ENCODE data around the gene LRRC4B. TPM values are rescaled to one million over a fixed set of nuclear protein-coding genes. Genes with fewer than 3 reads are reported as not detected.

Gene LRRC4B
- total RNA-seq, 1 experiment from 2014 or later, result not detected

DNA sequence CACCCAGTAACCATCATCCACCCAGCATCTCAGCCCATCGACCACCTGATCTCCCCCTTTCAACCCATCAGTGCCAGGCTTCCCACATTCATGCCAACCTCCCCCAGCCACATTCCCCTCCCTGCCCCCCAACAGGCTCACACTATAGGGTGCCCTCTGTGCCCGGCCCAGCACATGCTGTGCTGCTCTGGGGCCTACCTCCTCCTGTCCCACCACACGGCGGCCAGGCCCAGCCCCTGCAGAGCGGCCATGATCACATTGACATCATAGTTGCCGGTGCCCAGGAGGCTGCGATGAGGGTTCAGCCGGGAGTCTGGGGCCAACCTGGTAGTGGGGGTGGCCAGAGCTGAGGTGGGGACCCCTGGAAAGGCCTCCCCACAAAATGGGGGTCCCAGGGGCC, 60.9 kb downstream of the LRRC4B start:
- ChIA-PET CTCF (no interaction called here), POLR2A (no interaction called here)
- intact Hi-C loops (cut with micrococcal nuclease), result no loop called here
- Mint-ChIP-seq H3K36me3 (ENCODE audit: insufficient read depth, unreplicated experiment) (no peaks in the 10 kb centered on the region), H3K9me3 (ENCODE audit: unreplicated experiment) (no peaks in the 10 kb centered on the region), H3K4me3 (ENCODE audit: unreplicated experiment) (no peak overlapping the region), H3K4me1 (ENCODE audit: insufficient read depth, unreplicated experiment) (peaks cover 16% of the 10 kb centered on the region), H3K27ac (ENCODE audit: low read depth, unreplicated experiment) (no peak overlapping the region), H3K27me3 (ENCODE audit: insufficient read depth, unreplicated experiment) (no peaks in the 10 kb centered on the region)
- BruUV-seq (replicated peaks), result no TSS peak
- DNase-seq (ENCODE audit: unreplicated experiment), result no peak
- TF ChIP-seq, protein P1, sequence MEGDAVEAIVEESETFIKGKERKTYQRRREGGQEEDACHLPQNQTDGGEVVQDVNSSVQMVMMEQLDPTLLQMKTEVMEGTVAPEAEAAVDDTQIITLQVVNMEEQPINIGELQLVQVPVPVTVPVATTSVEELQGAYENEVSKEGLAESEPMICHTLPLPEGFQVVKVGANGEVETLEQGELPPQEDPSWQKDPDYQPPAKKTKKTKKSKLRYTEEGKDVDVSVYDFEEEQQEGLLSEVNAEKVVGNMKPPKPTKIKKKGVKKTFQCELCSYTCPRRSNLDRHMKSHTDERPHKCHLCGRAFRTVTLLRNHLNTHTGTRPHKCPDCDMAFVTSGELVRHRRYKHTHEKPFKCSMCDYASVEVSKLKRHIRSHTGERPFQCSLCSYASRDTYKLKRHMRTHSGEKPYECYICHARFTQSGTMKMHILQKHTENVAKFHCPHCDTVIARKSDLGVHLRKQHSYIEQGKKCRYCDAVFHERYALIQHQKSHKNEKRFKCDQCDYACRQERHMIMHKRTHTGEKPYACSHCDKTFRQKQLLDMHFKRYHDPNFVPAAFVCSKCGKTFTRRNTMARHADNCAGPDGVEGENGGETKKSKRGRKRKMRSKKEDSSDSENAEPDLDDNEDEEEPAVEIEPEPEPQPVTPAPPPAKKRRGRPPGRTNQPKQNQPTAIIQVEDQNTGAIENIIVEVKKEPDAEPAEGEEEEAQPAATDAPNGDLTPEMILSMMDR (IDR thresholded peaks at IDR 0.05; ENCODE audit: unreplicated experiment), result no peak

DNA sequence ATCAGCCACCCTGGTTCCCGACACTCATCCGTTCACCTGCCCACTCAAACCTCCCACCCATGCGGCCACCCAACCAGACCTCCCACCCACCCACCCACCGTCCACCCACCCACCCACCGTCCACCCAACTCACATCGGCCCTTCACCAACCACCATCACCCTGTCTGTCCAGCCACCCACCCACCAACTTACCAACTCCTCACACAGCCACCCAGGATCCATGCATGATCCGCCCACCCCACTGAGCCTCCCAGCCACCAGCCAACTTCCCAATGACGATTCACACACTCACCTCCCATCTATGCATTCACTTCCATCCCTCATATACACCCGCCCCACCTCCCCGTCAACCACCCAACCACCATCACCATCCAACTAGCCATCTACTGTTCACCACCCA, 61.5 kb downstream of the LRRC4B start:
- no TSS peak for BruUV-seq (replicated peaks)
- no peak for DNase-seq (ENCODE audit: unreplicated experiment)
- H3K4me1 Mint-ChIP-seq (ENCODE audit: insufficient read depth, unreplicated experiment), result peaks cover 12% of the 10 kb centered on the region
- intact Hi-C loops (cut with micrococcal nuclease), result no loop called here
- CTCF ChIA-PET, result no interaction called here
- TF ChIP-seq, protein P1 (IDR thresholded peaks at IDR 0.05; ENCODE audit: unreplicated experiment), result no peak
- H3K27ac Mint-ChIP-seq (ENCODE audit: low read depth, unreplicated experiment), result no peak overlapping the region
- no peak overlapping the region for H3K4me3 Mint-ChIP-seq (ENCODE audit: unreplicated experiment)
- no peaks in the 10 kb centered on the region for H3K9me3 Mint-ChIP-seq (ENCODE audit: unreplicated experiment)
- POLR2A ChIA-PET, result no interaction called here
- no peaks in the 10 kb centered on the region for H3K36me3 Mint-ChIP-seq (ENCODE audit: insufficient read depth, unreplicated experiment)
- no peaks in the 10 kb centered on the region for H3K27me3 Mint-ChIP-seq (ENCODE audit: insufficient read depth, unreplicated experiment)

DNA sequence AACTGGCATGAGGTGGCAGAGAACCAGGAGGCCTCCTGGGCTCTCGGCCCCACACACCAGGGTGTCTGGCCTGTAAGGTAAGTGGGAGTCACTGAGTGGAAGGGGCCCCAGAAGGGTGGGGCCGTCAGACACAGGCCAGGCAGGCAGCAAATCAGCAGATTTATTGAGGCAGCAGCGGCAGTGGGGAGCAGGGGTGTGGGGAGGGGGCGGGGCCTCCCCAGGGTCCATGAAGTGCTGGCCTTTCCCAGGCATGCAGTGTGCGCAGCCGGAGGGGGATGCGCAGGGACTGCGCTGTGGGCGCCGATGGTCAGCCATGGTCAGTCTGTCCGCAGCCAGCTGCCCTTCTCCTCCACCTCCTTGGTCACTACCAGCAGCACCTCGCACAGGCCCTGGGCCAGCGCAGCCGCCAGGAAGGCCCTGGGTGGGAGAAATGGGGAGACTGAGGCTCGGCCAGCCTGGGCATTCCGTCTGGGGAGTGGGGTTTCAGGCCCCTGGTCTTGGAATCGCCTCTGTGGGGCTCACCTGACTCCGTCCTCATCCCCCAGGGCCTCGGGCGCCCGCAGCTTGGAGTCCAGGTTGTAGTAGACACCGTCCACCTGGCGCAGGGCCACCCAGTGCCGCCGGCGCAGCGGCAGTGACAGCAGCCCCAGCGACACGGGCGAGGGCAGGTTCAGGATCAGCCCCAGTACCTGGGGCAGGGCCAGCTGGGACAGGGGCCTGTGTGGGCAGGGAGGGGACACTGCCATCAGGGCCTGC, 62.2 kb downstream of the LRRC4B start:
- intact Hi-C loops (cut with micrococcal nuclease), result no loop called here
- H3K4me1 Mint-ChIP-seq (ENCODE audit: insufficient read depth, unreplicated experiment), result peaks cover 6% of the 10 kb centered on the region
- no peak for DNase-seq (ENCODE audit: unreplicated experiment)
- ChIA-PET POLR2A (no interaction called here), CTCF (no interaction called here)
- H3K27ac Mint-ChIP-seq (ENCODE audit: low read depth, unreplicated experiment), result no peak overlapping the region
- TF ChIP-seq, protein P1 (IDR thresholded peaks at IDR 0.05; ENCODE audit: unreplicated experiment), result no peak
- no peaks in the 10 kb centered on the region for H3K27me3 Mint-ChIP-seq (ENCODE audit: insufficient read depth, unreplicated experiment)
- no peaks in the 10 kb centered on the region for H3K36me3 Mint-ChIP-seq (ENCODE audit: insufficient read depth, unreplicated experiment)
- H3K4me3 Mint-ChIP-seq (ENCODE audit: unreplicated experiment), result no peak overlapping the region
- no TSS peak for BruUV-seq (replicated peaks)
- H3K9me3 Mint-ChIP-seq (ENCODE audit: unreplicated experiment), result no peaks in the 10 kb centered on the region

DNA sequence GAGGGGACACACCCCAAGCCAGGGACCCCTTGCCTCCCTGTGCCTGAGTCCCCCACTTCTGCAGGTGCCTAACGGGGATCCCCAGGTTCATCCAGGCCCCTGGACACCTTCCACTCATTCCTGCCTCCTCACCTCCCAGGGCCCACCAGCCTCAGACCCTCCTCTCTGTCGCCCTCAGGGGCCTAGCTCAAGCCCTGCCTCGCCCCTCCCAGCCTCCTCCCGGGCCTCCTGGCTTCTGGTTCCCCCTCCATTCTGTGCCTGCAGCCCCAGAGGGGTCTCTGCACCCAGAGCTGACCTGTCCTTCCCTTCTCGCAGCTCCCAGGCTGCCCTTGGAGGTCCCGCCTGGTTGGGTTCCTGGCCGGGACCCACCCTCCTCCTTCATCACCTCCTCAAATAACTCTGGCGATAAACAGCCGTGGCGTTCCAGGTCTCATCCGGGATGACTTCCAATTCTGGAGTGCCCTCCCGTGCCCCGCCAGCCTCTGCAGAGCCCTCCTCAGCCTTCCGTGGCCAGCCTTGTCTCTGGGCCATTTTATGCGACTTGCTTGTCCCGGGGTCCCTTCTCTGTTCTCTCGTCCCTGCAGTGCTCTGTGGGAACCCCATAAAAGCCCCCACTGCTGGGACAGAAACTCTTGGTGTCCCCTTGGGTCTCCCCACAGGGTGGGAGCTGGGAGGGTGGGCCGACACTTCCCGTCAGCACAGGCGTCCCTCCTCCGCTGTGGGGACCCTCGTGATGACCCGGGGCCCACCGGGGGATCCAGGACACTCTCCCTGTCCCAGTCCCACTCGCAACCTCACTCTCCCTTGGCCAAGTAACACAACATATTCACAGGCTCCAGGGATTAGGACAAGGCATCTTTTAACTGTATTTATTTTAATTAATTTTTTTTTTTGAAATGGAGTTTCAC, 66.4 kb downstream of the LRRC4B start:
- Mint-ChIP-seq H3K9me3 (ENCODE audit: unreplicated experiment) (no peaks in the 10 kb centered on the region), H3K27me3 (ENCODE audit: insufficient read depth, unreplicated experiment) (no peaks in the 10 kb centered on the region), H3K4me3 (ENCODE audit: unreplicated experiment) (no peak overlapping the region), H3K27ac (ENCODE audit: low read depth, unreplicated experiment) (no peak overlapping the region), H3K4me1 (ENCODE audit: insufficient read depth, unreplicated experiment) (no peaks in the 10 kb centered on the region), H3K36me3 (ENCODE audit: insufficient read depth, unreplicated experiment) (no peaks in the 10 kb centered on the region)
- TF ChIP-seq, protein P1 (IDR thresholded peaks at IDR 0.05; ENCODE audit: unreplicated experiment), result no peak
- CTCF ChIA-PET, result no interaction called here
- POLR2A ChIA-PET, result no interaction called here
- BruUV-seq (replicated peaks), result no TSS peak
- DNase-seq (ENCODE audit: unreplicated experiment), result no peak
- intact Hi-C loops (cut with micrococcal nuclease), result no loop called here
